ENCODE results near the gene IGFBP3. TPM values are rescaled to one million over a fixed set of nuclear protein-coding genes. Genes with fewer than 3 reads are reported as not detected.

The IGFBP3 gene
- total and polyA plus RNA-seq, 9 of the 15 experiments (the other 6 are each of a cell fraction or from before 2014, with no cell fraction given): 0.08 to 0.22 (median 0.10) TPM; not detected in 5

GRCh38 chr7:45910855-45911254, 10.2 kb downstream of the IGFBP3 start (continued):
- TF ChIP-seq RHOXF2B (CRISPR knock-in tag; conservative IDR thresholded peaks at IDR 0.05) (no peak), TRIM28 (IDR thresholded peaks at IDR 0.05) (no peak), MCM3 (IDR thresholded peaks at IDR 0.05) (no peak), SP2 (IDR thresholded peaks at IDR 0.05; ENCODE audit: extremely low read depth, low read depth, low read length, poor library complexity, severe bottlenecking) (no peak)
- TF ChIP-seq, protein P1, sequence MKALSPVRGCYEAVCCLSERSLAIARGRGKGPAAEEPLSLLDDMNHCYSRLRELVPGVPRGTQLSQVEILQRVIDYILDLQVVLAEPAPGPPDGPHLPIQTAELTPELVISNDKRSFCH (CRISPR knock-in tag; IDR thresholded peaks at IDR 0.05): no peak
- TF ChIP-seq, protein P1 (tag; IDR thresholded peaks at IDR 0.05): no peak
- TF ChIP-seq, protein P2, sequence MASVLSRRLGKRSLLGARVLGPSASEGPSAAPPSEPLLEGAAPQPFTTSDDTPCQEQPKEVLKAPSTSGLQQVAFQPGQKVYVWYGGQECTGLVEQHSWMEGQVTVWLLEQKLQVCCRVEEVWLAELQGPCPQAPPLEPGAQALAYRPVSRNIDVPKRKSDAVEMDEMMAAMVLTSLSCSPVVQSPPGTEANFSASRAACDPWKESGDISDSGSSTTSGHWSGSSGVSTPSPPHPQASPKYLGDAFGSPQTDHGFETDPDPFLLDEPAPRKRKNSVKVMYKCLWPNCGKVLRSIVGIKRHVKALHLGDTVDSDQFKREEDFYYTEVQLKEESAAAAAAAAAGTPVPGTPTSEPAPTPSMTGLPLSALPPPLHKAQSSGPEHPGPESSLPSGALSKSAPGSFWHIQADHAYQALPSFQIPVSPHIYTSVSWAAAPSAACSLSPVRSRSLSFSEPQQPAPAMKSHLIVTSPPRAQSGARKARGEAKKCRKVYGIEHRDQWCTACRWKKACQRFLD (CRISPR knock-in tag; IDR thresholded peaks at IDR 0.05): no peak

GRCh38 chr7:45909561-45909960, 11.5 kb downstream of the IGFBP3 start:
- ATAC-seq (no peak), FAIRE-seq (no peak), DNase-seq (ENCODE audit: extremely low read depth in 1 of 4, low spot score in 3 of 4) (no peak)
- in situ Hi-C loops (cut with MboI): no loop called here
- H3K9ac ChIP-seq (ENCODE audit: insufficient read depth in 1 of 2, low read depth in 2 of 2, low read length in 2 of 2): no peak overlapping the region
- intact Hi-C loops (cut with micrococcal nuclease): no loop called here
- H3K4me1 ChIP-seq (replicated peaks in 1 of 2; ENCODE audit: control insufficient read depth in 2 of 2, insufficient read depth in 2 of 2, low read length in 2 of 2): no peaks in the 10 kb centered on the region
- H3K9me1 ChIP-seq (ENCODE audit: control insufficient read depth, insufficient read depth, low read length): no peaks in the 10 kb centered on the region
- ChIA-PET POLR2A (no interaction called here), CTCF (ENCODE audit: low intra/inter-chr PET ratio) (no interaction called here)
- no peaks in the 10 kb centered on the region for H3K36me3 ChIP-seq (ENCODE audit: control insufficient read depth, insufficient read depth, low read length)
- no TSS peak for BruUV-seq (replicated peaks)
- no peaks in the 10 kb centered on the region for H3K9me3 ChIP-seq (replicated peaks; ENCODE audit: control insufficient read depth, insufficient read depth, low read depth, low read length)
- no peaks in the 10 kb centered on the region for H4K20me1 ChIP-seq (replicated peaks; ENCODE audit: control insufficient read depth, insufficient read depth, low read length)
- no peak overlapping the region for H3K4me3 ChIP-seq
- no peak overlapping the region for H3K27ac ChIP-seq (ENCODE audit: extremely low read depth, low read depth, low read length)
- TF ChIP-seq, protein P3, sequence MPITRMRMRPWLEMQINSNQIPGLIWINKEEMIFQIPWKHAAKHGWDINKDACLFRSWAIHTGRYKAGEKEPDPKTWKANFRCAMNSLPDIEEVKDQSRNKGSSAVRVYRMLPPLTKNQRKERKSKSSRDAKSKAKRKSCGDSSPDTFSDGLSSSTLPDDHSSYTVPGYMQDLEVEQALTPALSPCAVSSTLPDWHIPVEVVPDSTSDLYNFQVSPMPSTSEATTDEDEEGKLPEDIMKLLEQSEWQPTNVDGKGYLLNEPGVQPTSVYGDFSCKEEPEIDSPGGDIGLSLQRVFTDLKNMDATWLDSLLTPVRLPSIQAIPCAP (CRISPR knock-in tag; IDR thresholded peaks at IDR 0.05; ENCODE audit: borderline replicate concordance): no peak
- TF ChIP-seq, protein P4, sequence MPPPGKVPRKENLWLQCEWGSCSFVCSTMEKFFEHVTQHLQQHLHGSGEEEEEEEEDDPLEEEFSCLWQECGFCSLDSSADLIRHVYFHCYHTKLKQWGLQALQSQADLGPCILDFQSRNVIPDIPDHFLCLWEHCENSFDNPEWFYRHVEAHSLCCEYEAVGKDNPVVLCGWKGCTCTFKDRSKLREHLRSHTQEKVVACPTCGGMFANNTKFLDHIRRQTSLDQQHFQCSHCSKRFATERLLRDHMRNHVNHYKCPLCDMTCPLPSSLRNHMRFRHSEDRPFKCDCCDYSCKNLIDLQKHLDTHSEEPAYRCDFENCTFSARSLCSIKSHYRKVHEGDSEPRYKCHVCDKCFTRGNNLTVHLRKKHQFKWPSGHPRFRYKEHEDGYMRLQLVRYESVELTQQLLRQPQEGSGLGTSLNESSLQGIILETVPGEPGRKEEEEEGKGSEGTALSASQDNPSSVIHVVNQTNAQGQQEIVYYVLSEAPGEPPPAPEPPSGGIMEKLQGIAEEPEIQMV (tag; conservative IDR thresholded peaks at IDR 0.05; ENCODE audit: low read depth): no peak
- no peak for TF ChIP-seq ZNF507 (tag; conservative IDR thresholded peaks at IDR 0.05)
- no peak overlapping the region for H3K4me2 ChIP-seq (ENCODE audit: insufficient read depth, low read length)
- H3K27me3 ChIP-seq (ENCODE audit: control insufficient read depth in 2 of 2, insufficient read depth in 2 of 2, low read length in 2 of 2): no peaks in the 10 kb centered on the region
- no peaks in the 10 kb centered on the region for H3K79me2 ChIP-seq (ENCODE audit: control insufficient read depth, insufficient read depth, low read length)
- no peak overlapping the region for H2AFZ ChIP-seq (ENCODE audit: low read depth, low read length)
